GM20431 (cell line): ENCODE results near the gene EFNA2.

Experiments
- in situ Hi-C: fragments of 300-500 bp; cut with MseI, MboI; formaldehyde crosslinking; loops from one replicate; pipeline ENCODE4 v1.15.0; 2020; ENCODE audit warnings: low sequenced_read_pairs; ENCODE audit not compliant: unreplicated experiment

Gene EFNA2

DNA sequence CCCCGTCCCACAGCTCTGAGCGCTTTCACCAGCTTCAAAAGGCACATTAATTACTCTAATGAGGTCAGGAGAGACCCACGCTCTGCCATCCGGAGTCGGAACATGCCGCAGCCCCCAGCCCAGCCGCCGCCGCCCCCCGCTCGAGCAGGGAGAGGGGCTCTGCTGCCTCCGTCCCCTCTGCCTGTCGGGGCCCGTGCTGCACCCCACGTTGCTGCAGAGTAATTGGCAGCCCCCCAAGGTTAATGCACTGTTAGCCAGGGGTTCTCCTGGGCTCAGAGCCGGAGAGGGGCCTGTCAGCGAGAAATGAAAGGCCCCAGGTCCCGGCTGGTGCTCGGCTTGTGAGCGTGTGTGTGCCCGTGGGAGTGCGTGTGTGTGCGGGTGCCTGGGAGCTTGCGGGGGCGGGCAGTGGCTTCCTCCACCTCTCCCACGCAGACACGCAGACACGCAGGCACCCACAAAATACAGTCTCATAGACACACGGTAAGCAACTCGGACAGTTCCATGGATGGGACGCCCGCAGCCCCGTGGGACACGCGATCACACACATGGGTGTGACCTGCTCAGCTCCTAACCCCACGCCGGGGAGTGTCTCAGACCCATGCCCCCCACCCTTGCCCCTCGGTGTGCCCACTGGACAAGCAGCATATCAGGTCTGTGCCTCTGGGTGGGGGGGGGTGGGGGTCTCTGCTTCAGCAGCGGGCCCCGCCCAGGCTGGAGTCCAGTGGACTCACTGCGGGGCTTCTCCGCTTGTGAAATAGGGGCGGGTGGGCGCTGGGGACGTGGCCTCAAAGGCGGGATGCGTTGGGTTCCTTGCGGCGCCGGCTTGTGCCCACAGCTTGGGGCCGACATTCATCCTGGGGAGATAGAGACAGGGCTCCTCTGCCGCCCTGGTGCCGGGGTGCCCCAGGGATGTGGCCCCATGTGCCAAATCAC is 4.8 kb upstream of the EFNA2 start:
- in situ Hi-C loops = loop anchor here (25.0 kb wide), 1 partner anchor 106 kb away; the partner anchor contains the start of gene NDUFS7

DNA sequence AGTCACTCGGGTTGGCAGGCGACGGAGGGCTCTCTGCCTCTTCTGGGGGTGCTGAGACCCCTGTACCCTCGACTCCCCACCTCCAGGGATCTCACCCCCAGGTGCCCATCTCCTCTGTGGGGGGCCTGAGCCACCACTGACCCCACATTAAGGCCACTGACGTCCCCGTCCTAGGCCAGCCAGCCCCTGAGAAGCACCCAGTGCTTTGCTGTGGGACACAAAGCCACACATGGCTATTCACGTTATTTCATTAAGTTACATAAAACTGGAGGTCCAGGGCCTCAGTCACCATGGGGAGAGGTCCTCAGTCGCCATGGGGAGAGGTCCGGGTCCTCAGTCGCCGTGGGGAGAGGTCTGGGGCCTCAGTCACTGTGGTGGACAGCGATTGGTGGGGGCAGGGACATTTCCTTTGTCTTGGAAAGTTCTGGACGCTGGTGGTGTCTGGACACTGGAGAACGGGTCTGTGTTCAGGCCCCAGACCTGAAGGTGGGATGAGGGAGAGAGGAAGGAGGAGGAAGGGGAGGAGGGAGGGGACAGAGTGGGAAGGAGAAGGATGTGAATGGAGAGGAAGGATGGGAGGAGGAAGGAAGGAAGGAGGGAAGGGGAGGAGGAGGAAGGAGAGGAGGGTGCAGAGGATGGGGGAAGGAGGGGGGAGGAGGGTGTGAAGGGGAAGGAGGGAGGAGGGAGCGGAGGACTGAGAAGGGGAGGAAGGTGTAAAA is 3.9 kb upstream of the EFNA2 start:
- in situ Hi-C loops = loop anchor here (25.0 kb wide), 1 partner anchor 106 kb away; the partner anchor contains the start of gene NDUFS7

DNA sequence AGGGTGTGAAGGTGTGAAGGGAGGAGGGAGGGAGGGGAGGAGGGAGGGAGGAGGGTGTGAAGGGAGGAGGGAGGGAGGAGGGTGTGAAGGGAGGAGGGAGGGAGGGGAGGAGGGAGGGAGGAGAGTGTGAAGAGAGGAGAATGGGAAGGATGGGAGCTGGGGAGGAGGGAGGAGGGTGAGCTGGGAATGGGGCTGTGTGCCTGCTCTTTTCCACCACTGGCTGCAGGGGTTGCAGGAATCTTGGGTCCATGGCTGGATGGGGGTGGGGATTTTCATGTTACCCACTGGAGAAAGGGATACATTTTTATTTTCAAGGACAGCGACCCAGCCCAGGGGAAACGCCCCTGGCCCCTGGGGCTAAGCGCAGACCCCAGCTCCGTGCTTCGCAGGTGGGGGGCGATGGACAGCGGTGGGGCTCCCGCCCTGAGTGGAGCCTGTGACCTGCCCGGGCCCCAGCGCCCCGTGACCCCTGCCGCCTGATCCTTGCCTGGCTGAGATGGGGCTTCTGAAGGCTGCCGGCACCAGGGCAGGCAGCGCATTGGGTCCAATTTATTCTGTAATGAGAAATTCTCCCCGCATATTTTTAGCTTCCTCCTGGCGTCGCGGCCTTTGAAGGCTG is 3.0 kb upstream of the EFNA2 start:
- in situ Hi-C loops = loop anchor here (25.0 kb wide), 1 partner anchor 105 kb away; the partner anchor contains the start of gene NDUFS7

DNA sequence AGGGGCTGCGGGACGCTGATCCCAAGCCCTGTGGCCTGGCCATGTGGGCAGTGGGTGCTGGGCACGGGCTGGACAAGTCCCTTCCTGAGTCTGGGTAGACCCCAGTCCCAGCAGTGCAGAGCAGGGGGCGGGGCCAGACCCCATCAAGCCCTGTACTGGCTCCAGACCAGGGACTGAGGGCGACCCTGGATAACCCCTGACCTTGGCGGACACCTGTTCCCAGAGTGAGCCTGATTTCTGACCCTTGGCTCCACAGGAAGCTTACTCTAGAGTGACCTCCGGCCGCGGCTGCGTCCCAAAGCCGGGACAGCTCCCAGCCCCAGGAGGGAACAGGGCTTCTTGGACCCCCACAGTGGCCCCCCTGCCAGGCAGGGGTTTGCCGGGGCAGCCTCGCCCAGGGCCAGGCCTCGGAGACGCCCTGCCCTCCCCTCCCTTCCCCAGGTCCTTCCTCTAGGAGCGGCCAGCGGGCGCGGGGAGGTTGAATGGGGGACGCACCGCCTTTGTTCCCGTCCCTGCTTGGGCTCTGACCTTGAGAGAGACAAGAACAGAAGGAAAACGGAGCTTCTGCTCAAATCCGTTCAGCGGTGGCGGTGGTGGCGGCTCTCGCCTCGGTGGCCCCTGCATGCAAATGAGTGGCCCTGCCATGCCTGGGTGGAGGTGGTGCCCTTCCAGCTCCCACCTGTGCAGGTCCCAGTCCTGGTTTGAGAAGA is 2.3 kb upstream of the EFNA2 start:
- in situ Hi-C loops = loop anchor here (25.0 kb wide), 1 partner anchor 104 kb away; the partner anchor contains the start of gene NDUFS7

DNA sequence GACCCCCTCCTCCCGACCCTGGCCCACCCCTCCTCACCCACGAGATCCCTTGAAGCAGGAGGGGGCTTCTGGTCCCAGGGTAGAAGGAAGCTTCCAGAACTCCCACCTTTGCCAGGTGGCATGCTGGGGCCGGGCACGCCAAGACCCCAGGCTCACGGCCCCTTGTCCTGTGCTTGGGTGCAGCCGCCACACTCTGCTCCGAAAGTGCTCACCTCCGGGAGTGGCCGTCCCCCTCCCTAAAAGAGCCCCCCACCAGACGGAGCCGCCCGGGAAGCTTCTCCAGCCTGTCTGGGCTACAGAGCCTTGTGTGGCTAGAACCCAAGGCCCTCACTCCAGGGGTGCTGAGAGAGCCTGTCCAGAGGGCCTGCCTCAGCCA is 1.8 kb upstream of the EFNA2 start:
- in situ Hi-C loops = loop anchor here (25.0 kb wide), 1 partner anchor 103 kb away; the partner anchor contains the start of gene NDUFS7

DNA sequence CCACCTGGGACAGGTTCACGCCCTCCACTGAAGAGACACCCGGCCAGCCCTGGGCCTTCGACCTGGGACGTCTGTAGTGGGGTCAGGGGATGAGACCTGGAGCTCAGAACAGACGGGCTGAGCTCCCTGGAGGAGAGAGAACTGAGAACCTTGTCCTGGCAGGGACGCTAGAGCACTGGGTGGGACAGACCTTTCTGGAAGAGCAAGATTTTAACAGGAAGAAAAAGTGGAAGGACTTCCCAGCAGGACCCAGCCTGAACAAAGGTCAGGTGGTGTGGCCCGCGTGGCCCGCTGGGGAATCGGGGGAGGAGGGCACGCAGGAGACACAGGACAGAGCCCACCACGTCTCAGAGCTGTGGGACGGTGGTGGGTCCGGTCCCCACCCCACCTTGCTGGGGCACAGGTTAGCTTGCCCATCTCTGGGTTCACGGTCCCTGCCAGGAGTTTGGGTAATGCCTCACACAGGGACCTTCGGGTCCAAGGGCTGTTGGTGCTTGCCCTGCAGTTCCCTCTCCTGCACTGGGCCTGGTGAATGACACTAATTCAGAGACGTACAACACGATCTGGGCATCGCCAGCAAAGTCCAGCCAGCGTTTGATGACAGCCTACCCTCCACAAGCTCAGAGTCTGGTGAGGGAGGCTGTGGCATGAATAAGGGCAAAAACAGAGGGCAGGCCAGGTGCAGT is 1.2 kb upstream of the EFNA2 start:
- in situ Hi-C loops = loop anchor here (25.0 kb wide), 1 partner anchor 103 kb away; the partner anchor contains the start of gene NDUFS7

DNA sequence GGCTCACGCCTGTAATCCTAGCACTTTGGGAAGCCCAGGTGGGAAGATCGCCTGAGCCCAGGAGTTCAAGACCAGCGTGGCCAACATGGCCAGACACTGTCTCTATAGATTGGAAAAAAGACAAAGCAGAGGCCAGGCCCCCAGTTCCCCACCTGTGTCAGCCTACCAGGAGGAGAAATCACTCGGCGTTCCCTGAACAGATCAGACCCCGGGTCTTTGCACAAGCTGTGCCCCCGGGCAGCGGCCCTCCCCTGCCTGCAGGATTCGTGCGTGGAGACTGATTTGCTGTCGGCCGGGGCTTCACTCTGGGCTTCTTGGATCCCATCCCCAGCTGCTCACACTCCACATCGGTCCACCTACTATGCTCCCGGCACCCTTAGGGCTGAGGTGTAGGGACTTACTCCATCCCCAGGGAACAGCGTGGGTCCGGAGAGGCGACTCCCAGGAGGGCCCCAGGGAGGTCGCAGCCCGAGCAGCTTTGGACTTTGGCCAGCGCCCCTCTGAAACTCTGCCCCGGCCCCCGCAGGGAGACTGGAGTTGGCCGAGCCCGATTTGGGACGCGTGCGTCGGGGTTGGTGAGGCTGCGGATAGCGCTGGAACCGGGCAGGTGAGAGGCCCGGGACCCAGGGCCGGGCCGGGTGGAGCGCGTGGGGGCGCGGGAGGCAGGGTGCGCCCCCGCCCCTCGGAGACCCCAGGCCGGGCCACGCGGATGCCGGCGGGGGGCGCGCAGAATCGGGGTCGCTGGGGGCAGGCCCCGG is 515 bp upstream of the EFNA2 start:
- in situ Hi-C loops = loop anchor here (25.0 kb wide), 1 partner anchor 102 kb away; the partner anchor contains the start of gene NDUFS7

DNA sequence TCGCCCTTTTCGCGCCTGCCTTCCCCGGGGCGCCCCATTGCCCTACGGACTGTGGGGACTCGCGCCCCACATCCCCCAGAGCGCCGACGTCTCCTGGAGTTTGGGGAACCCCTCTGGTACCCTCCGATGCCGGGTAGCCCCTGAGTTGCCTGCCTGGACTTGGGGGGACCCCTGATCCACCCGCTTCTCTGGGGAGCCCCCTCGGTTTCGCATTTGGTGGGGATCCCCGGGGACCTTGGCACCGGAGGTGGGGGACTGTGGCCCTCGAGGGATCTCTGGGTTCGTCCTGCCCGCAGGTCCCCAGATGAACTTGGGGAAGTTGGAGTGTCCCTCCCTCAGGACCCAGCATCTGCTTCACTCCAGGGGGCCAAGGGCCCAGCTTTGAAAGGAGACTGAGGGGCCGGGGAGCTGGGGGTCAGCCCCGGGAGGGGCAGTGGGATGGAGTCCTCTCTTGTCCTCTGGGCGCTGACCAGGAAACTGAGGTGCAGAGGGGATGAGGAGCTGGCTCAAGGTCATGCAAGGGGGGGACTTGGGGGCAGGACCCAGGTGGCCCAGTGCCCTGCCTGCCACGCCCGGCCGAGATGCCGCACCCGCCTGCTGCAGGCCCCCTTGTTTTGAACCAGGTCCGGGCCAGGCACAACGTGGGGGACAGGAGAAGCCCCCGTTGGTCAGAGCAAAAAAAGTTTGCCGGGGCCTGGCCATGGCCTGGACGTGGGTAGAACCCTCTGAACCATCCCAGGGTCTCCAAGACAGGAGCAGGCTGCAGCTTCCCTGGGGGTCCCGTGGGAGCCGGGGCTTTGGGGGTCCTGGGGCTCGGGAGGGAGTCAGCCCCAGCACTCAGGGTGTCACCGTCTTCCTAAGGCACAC is 1.0 kb downstream of the EFNA2 start:
- in situ Hi-C loops = loop anchor here (25.0 kb wide), 1 partner anchor 101 kb away; the partner anchor contains the start of gene NDUFS7

DNA sequence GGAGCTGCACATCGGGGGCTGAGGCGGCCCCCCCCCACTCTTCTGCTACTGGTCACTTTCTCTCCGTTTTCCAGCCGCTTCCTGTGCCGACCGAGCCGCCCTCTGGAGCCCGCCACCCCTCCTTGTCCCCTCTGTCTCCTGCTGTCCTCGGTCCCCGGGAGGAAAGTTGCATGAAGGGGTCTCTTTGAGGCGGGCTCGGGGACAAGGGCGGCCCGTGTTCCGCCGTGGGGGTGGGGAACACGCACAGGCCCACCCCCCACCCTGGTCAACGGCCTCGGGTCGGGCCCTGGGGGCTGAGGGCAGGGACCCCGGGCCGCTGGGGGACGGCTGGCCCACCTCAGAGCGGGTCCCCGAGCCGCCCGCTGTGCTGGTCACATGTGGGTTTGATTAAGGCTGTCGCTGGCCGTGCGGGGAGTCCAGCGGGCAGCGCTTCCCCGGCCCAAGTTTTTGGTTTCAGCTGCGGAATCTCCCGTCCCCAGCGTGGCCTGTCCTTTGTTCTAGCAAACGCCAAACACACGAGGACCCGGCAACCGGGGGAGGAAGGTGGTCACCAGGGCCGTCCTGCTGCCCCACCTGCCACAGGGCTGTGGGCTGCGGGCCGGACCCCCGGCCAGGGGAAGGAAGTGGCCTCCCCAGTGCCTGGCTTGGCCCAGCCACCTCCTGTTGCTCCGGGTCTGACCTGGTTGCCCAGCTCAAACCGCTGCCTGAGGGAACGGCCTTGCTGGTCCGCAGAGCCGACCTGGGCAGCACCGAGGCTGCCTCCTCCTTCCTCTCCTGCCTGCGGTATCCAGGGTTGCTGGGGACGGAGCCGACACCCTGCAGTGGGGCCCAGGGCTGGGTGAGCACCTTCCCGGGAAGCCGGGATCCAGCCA is 1.9 kb downstream of the EFNA2 start:
- in situ Hi-C loops = loop anchor here (25.0 kb wide), 1 partner anchor 100 kb away; the partner anchor contains the start of gene NDUFS7

DNA sequence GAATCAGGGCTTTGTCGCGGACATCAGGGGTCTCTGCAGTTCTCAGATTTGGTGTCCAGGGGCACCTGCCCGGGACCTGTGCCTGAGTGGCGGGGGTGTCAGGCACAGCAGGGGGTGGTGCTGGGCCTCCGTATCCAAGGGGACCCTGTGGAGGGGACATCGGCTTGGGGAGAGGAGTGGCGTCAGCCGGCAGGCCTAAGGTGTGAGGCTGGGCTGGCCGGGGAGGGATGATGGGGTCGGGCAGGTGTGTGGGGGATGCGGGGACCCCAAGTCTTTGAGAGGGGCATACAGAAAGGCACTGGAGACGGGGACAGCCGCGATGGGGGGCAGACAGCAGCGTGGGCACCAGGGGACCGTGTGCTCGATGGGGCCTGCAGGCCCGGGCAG is 2.5 kb downstream of the EFNA2 start:
- in situ Hi-C loops = loop anchor here (25.0 kb wide), 1 partner anchor 99 kb away; the partner anchor contains the start of gene NDUFS7

DNA sequence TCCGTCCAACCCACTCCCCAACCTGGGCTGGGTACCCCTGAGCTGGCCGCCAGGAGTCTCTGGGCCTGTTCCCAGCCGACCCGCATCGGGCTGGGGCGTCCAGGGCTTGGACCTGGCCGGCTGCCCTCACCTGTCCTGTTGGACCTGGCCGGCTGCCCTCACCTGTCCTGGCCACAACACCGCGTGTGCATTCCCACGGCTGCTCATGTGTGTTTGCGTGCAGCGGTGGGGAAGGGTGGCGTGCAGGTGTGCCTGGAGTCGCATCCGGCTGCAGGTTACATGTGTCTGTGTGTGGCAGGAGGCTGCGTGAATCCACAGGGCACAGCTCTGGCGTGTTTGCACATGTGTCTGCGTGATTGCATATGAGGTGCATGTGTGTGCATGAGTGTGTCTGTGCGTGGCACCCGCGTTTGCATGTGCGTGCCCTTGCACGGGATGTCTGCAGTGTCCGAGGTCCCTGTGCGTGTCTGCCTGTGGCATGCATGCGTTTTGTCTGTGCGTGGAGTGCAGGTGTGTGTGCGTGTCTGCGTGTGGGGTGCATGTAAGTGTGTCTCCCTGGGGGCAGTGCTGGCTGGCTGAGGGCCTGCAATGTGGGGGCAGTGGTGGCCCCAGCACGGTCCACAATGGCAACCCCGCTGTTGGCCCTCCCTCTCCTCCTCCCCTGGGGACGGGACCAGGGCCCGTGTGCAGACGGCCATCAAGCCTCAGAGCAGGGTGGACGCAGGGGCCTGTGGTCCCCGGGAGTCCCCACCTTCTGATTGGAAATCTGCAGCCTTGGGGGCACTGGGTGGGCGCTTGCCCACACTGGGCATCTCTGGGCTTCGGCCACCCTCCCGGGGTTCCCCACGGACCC is 3.4 kb downstream of the EFNA2 start:
- in situ Hi-C loops = loop anchor here (25.0 kb wide), 1 partner anchor 98 kb away; the partner anchor contains the start of gene NDUFS7

DNA sequence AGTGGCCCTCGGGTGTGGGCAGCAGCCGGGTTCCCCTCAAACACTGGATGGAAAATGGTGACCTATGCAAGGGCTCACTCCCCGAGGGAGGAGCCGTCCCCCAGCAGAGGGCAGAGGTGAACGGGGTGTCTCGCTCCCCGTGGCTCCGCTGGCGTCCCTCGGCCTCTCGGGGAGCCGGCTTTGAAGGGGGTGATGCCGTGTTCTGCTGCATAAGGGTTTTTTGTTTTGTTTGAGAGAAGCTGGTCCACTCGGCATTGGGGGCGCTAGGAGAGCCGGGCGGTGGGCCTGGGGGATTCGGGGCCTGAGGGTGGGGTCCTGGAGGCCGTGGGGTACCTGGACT is 4.0 kb downstream of the EFNA2 start:
- in situ Hi-C loops = loop anchor here (25.0 kb wide), 1 partner anchor 98 kb away; the partner anchor contains the start of gene NDUFS7

DNA sequence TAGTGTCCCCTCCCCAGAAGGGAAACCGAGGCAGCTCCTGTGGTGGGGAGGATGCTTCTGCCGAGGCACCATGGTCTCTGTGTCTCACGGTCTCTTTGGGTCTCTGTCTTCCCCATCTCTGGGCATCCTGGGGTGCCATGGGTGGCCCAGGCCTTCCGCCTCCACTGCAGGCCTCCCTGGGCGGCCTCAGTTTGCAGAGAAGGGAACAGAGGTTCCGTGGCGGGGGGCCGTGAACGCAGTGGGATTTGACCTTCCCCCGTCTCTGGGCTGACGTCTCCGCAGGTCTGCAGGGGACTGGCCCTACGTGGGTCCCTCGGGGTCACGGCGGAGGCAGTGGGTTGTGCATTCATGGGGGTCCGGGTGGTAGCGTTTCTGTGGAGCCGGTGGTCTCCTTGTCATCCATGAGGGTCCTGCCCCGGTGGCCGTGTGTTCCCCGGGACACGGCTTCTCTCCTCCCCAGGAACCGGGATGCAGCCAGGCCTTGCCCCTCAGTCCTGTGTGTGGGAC is 4.6 kb downstream of the EFNA2 start:
- in situ Hi-C loops = loop anchor here (25.0 kb wide), 1 partner anchor 97 kb away; the partner anchor contains the start of gene NDUFS7

DNA sequence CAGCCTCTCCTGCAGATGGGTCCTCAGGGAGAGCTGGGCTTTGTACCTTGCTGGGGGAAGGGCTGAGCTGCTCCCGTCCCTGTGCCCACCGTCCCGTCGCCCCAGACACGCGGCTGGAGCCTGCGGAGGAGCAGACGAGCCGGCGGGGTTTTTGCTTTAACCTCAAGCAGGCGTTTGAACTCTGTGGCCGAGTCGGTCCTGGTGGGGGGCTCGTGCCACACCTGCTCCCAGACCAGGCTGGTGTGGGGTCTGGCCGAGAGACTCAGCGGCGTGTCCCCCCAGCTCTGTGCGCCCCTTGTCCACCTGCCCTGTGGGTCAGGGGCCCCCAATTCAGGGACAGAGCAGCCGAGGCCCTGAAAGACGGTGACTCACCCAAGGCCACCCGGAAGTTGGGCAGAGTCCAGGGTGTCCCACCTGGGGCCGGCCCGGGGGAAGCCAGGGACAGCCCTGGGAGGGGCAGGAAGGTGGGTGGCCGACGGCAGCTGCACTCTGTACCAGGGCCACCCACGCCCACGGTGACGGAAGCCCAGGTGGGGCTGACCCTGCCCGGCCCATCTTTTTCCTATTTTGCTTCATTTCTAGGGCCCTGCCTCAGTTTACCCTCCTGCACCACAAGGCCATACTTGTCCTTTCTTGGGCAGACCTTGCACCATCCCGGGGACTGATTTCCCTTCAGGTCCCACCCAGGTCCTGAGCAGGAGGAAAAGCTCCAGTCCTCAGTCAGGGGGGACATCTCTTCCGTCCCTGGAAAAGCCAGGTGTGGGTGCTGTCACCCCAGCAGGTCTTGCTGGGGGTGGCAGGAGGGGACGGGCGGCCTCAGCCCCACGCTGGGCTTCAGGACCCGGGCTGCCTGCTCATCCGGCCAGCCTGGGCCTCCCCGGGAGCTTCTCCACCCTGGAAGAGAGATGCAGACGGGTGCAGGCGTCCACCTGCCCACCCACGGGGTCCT is 5.3 kb downstream of the EFNA2 start:
- in situ Hi-C loops = loop anchor here (25.0 kb wide), 1 partner anchor 96 kb away; the partner anchor contains the start of gene NDUFS7
